Natural killer cell (primary cell): ENCODE data around the gene DBNDD1. TPM values are rescaled to one million over a fixed set of nuclear protein-coding genes. Genes with fewer than 3 reads are reported as not detected.
"Not testable (repeated sequence)": the region's sequence is repeated elsewhere in the genome, so short reads cannot be mapped to it uniquely, and the experiment has no call there.

Experiments used
- ATAC-seq, 3 donors: fragments of 150-1000 bp in 2 of 3; fragments of 200-7000 bp in 1 of 3; cut with Tn5 transposase; 1 replicate in 1 of 3; 2 replicates in 2 of 3; pipeline ENCODE4 v1.10.0; 2021; ENCODE audit warnings: mild to moderate bottlenecking in 2 of 3, moderate library complexity in 2 of 3
- DNase-seq, 2 donors: peaks; one replicate each; pipeline versions ENCODE4 v3.0.0 to v3.0.0-alpha.2; 2013 to 2021; ENCODE audit warnings: mixed read lengths in 1 of 2
- H3K27ac ChIP-seq: one replicate; pipeline ENCODE4 v1.5.1; 2013; ENCODE audit warnings: mild to moderate bottlenecking, low read length
- H3K27me3 ChIP-seq: one replicate; pipeline ENCODE4 v1.6.1; 2013; ENCODE audit warnings: low read length; ENCODE audit not compliant: control insufficient read depth, insufficient read depth
- H3K36me3 ChIP-seq: one replicate; pipeline ENCODE4 v1.6.1; 2013; ENCODE audit warnings: low read length; ENCODE audit not compliant: control insufficient read depth, insufficient read depth
- H3K4me1 ChIP-seq: one replicate; pipeline ENCODE4 v1.6.1; 2013; ENCODE audit warnings: low read length; ENCODE audit not compliant: control insufficient read depth, insufficient read depth
- H3K4me3 ChIP-seq: one replicate; pipeline ENCODE4 v1.5.1; 2013; ENCODE audit warnings: low read length
- H3K9me3 ChIP-seq: one replicate; pipeline ENCODE4 v1.6.1; 2013; ENCODE audit warnings: low read length; ENCODE audit not compliant: control insufficient read depth, insufficient read depth
- H3K27ac Mint-ChIP-seq, 2 donors: one replicate each; pipeline ENCODE4 v1.8.0; 2022; ENCODE audit warnings: mild to moderate bottlenecking in 2 of 2, mixed read lengths in 2 of 2, moderate library complexity in 1 of 2
- H3K27me3 Mint-ChIP-seq, 2 donors: one replicate each; pipeline ENCODE4 v1.8.0; 2022; ENCODE audit warnings: low read depth in 2 of 2, mixed read lengths in 2 of 2
- H3K36me3 Mint-ChIP-seq: one replicate; pipeline ENCODE4 v1.8.0; 2022; ENCODE audit warnings: mixed read lengths
- H3K4me1 Mint-ChIP-seq, 2 donors: one replicate each; pipeline ENCODE4 v1.8.0; 2022; ENCODE audit warnings: mixed read lengths in 2 of 2
- H3K4me3 Mint-ChIP-seq: one replicate; pipeline ENCODE4 v1.8.0; 2022; ENCODE audit warnings: mild to moderate bottlenecking, moderate library complexity, mixed read lengths
- H3K9me3 Mint-ChIP-seq, 2 donors: one replicate each; pipeline ENCODE4 v1.8.0; 2022; ENCODE audit warnings: mixed read lengths in 2 of 2
- CTCF ChIP-seq: fragments of 200-600 bp; IDR thresholded peaks from one replicate; pipeline ENCODE4 v1.8.0; 2022; ENCODE audit warnings: antibody characterized with exemption
- WGBS: methylation state at CpG from one replicate; pipeline ENCODE4 v1.1.7; 2013; ENCODE audit warnings: missing lambda C conversion rate; ENCODE audit not compliant: insufficient coverage; 5-methylcytosine and 5-hydroxymethylcytosine counted together
- intact Hi-C: fragments of 100-400 bp; cut with micrococcal nuclease; formaldehyde crosslinking; loops from one replicate; pipeline ENCODE4 v1.14.2; 2022
- total RNA-seq, 4 donors: library from RNA; stranded (reverse); fragments of 120-200 nt in 1 of 4; gene quantifications; one replicate each; pipeline versions ENCODE4 v1.2.3 to v1.2.4, GENCODE V29; 2013 to 2022

The DBNDD1 gene
- total RNA-seq, 3 donors from 2014 or later (not counting 1 experiment from before 2014, with no cell fraction given), result 0.20 TPM; not detected in 2

GRCh38 chr16:89972244-89973234 lies 46.7 kb downstream of the DBNDD1 start:
- intact Hi-C loops, result no loop called here
- Histone ChIP-seq H3K4me3 (peak overlapping the region; percentile 95), H3K9me3 (no peaks in the 10 kb centered on the region), H3K36me3 (peaks cover 2% of the 10 kb centered on the region), H3K4me1 (peaks cover 27% of the 10 kb centered on the region), H3K27me3 (no peaks in the 10 kb centered on the region), H3K27ac (peak overlapping the region; percentile 84)
- under 1% methylated on average over 104 of the region's 104 CpGs for WGBS
- no peaks in the 10 kb centered on the region for H3K27me3 Mint-ChIP-seq
- peak overlapping the region; percentile 98 for H3K4me3 Mint-ChIP-seq
- H3K9me3 Mint-ChIP-seq, result no peaks in the 10 kb centered on the region
- DNase-seq (peak; percentile 92 to 97), ATAC-seq (peak; percentile 94 to 96 (median 95))
- no peak for TF ChIP-seq CTCF
- H3K27ac Mint-ChIP-seq, result peak overlapping the region; percentile 95 to 96
- H3K36me3 Mint-ChIP-seq, result no peaks in the 10 kb centered on the region
- H3K4me1 Mint-ChIP-seq, result peaks cover 9 to 22% of the 10 kb centered on the region in 2 donors

GRCh38 chr16:89971495-89972243 lies 47.6 kb downstream of the DBNDD1 start:
- peak in 2 of 3 donors; percentile 3 to 6 for ATAC-seq
- intact Hi-C loops, result no loop called here
- no peaks in the 10 kb centered on the region for H3K36me3 Mint-ChIP-seq

GRCh38 chr16:89969741-89970410 lies 49.4 kb downstream of the DBNDD1 start:
- WGBS, result 55% methylated on average over 5 of the region's 6 CpGs
- ATAC-seq (no peak), DNase-seq (no peak)
- no peaks in the 10 kb centered on the region for H3K36me3 ChIP-seq
- peaks cover 27% of the 10 kb centered on the region for H3K4me1 ChIP-seq
- Mint-ChIP-seq H3K27me3 (no peaks in the 10 kb centered on the region), H3K4me1 (peaks cover 9 to 20% of the 10 kb centered on the region in 2 donors), H3K9me3 (no peaks in the 10 kb centered on the region), H3K27ac (no peak overlapping the region), H3K36me3 (no peaks in the 10 kb centered on the region), H3K4me3 (no peak overlapping the region)
- no peak overlapping the region for H3K4me3 ChIP-seq
- no peak overlapping the region for H3K27ac ChIP-seq
- TF ChIP-seq CTCF, result no peak
- H3K27me3 ChIP-seq, result no peaks in the 10 kb centered on the region
- H3K9me3 ChIP-seq, result no peaks in the 10 kb centered on the region
- intact Hi-C loops, result no loop called here

More at GRCh38 chr16:89971495-89972243, 47.6 kb downstream of the DBNDD1 start:
- WGBS, result 53% methylated on average over 42 of the region's 42 CpGs
- no peak for TF ChIP-seq CTCF
- no peaks in the 10 kb centered on the region for H3K9me3 Mint-ChIP-seq
- Histone ChIP-seq H3K27ac (peak overlapping the region; percentile 84), H3K4me1 (peaks cover 27% of the 10 kb centered on the region), H3K27me3 (no peaks in the 10 kb centered on the region), H3K4me3 (peak overlapping the region; percentile 95), H3K36me3 (no peaks in the 10 kb centered on the region), H3K9me3 (no peaks in the 10 kb centered on the region)
- peak overlapping the region; percentile 98 for H3K4me3 Mint-ChIP-seq
- peak overlapping the region; percentile 95 to 96 for H3K27ac Mint-ChIP-seq
- DNase-seq, result peak; percentile 16 to 30
- H3K27me3 Mint-ChIP-seq, result no peaks in the 10 kb centered on the region
- peaks cover 9 to 22% of the 10 kb centered on the region in 2 donors for H3K4me1 Mint-ChIP-seq

- H3K27me3 Mint-ChIP-seq, H3K36me3 ChIP-seq, H3K9me3 Mint-ChIP-seq, H3K27ac Mint-ChIP-seq, H3K36me3 Mint-ChIP-seq, H3K4me1 Mint-ChIP-seq, H3K4me3 ChIP-seq, DNase-seq, H3K27ac ChIP-seq, intact Hi-C loops, ATAC-seq, H3K27me3 ChIP-seq, H3K4me3 Mint-ChIP-seq, H3K9me3 ChIP-seq: not testable (repeated sequence)
- peaks cover 15% of the 10 kb centered on the region for H3K4me1 ChIP-seq
- WGBS, result 99% methylated on average over 11 of the region's 11 CpGs
Measured at GRCh38 chr16:89968074-89968473, 51.2 kb downstream of the DBNDD1 start.

DNA sequence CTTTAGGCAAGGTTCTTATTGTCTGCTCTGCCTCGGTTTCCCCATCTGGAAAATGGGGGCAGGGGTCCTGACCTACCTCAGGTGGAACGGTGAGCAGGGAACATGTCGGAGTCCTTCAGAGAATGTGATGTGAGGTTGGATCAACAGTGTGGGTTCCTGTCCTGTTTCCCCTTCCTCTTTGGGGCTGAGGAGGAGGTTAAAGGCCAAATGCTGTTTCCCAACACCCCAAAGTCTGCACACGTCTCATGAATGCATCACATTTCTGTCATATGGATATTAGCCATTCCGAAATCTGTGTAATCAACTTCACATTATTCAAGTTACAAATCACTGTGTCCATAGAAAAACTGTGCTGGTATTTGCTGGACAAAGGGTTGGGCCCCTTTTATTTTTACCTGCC lies 51.8 kb downstream of the DBNDD1 start:
- H3K4me1 ChIP-seq, result peaks cover 13% of the 10 kb centered on the region
- H3K9me3 Mint-ChIP-seq, ATAC-seq, H3K4me1 Mint-ChIP-seq, DNase-seq, H3K4me3 Mint-ChIP-seq, H3K36me3 ChIP-seq, H3K9me3 ChIP-seq, H3K27me3 Mint-ChIP-seq, H3K27ac Mint-ChIP-seq, H3K27ac ChIP-seq, H3K27me3 ChIP-seq, H3K36me3 Mint-ChIP-seq, intact Hi-C loops, H3K4me3 ChIP-seq: not testable (repeated sequence)
- 97% methylated on average over 4 of the region's 5 CpGs for WGBS
